Nephron (organoid): ENCODE results near the gene FOXQ1.
A peak's percentile ranks its signal among the peaks of the same experiment; 100 is the strongest.

Experiments used
- H3K27ac Mint-ChIP-seq, 3 experiments: 2 replicates each; pipeline ENCODE4 v1.8.0; 2020; ENCODE audit warnings: mixed read lengths in 3 of 3, mild to moderate bottlenecking in 2 of 3, moderate library complexity in 1 of 3
- H3K27me3 Mint-ChIP-seq: 2 replicates; pipeline ENCODE4 v1.8.0; 2021; ENCODE audit warnings: low read depth, mild to moderate bottlenecking, moderate library complexity, mixed read lengths
- H3K36me3 Mint-ChIP-seq: 2 replicates; pipeline ENCODE4 v1.8.0; 2020; ENCODE audit warnings: low read depth, mixed read lengths
- H3K4me1 Mint-ChIP-seq: 2 replicates; pipeline ENCODE4 v1.8.0; 2020; ENCODE audit warnings: mixed read lengths
- H3K4me3 Mint-ChIP-seq, 3 experiments: 2 replicates each; pipeline ENCODE4 v1.8.0; 2020; ENCODE audit warnings: mild to moderate bottlenecking in 3 of 3, mixed read lengths in 3 of 3, moderate library complexity in 2 of 3
- H3K9me3 Mint-ChIP-seq: 2 replicates; pipeline ENCODE4 v1.8.0; 2020; ENCODE audit warnings: mixed read lengths
- TF ChIP-seq, protein P1 (sequence below), 3 experiments: fragments of 200-600 bp; sonication (generic); IDR thresholded peaks; one replicate each; pipeline ENCODE4 v1.5.0; 2021; ENCODE audit warnings: antibody characterized with exemption in 3 of 3; ENCODE audit not compliant: unreplicated experiment in 3 of 3

FOXQ1 gene

DNA sequence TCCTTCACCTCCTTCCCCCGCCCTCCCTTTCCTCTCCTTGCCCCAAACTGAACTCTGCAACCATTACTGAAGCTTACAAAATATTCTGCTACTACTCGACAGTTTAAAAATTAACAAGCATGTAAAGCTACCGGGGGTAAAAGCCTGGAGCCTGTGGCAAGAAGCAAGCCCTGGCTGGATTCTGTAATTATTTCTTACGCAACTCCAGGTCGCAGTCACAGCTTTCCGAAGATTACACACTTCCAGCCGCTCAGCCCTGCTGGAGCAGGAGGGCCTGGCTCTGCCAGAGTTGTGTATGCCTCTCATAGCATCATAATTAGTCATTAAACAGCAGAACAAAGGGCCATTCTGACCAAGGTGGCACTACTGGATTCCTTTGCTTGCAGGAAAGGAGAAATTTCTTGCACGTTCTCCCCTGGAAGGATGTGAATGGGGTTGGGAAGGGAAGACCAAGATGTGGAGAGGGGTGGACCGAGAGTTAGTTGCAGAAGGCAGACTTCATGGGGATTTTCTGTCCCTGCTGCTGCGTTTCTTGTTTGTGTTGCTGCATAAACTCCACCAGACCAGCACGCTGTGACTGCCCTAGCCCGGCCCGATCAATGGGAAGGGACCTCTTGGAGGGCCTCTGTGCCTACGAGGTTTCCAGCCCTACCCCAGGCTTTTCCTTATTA is 23.6 kb downstream of the FOXQ1 start:
- peaks cover 15% of the 10 kb centered on the region for H3K27me3 Mint-ChIP-seq
- H3K9me3 Mint-ChIP-seq = peaks cover 6% of the 10 kb centered on the region
- peak overlapping the region; percentile 89 to 92 (median 90) for H3K27ac Mint-ChIP-seq
- H3K4me3 Mint-ChIP-seq = no peak overlapping the region
- TF ChIP-seq, protein P1, sequence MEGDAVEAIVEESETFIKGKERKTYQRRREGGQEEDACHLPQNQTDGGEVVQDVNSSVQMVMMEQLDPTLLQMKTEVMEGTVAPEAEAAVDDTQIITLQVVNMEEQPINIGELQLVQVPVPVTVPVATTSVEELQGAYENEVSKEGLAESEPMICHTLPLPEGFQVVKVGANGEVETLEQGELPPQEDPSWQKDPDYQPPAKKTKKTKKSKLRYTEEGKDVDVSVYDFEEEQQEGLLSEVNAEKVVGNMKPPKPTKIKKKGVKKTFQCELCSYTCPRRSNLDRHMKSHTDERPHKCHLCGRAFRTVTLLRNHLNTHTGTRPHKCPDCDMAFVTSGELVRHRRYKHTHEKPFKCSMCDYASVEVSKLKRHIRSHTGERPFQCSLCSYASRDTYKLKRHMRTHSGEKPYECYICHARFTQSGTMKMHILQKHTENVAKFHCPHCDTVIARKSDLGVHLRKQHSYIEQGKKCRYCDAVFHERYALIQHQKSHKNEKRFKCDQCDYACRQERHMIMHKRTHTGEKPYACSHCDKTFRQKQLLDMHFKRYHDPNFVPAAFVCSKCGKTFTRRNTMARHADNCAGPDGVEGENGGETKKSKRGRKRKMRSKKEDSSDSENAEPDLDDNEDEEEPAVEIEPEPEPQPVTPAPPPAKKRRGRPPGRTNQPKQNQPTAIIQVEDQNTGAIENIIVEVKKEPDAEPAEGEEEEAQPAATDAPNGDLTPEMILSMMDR (IDR thresholded peaks at IDR 0.05; ENCODE audit: unreplicated experiment in 3 of 3) = no peak
- peaks cover 5% of the 10 kb centered on the region for H3K4me1 Mint-ChIP-seq
- H3K36me3 Mint-ChIP-seq = no peaks in the 10 kb centered on the region

DNA sequence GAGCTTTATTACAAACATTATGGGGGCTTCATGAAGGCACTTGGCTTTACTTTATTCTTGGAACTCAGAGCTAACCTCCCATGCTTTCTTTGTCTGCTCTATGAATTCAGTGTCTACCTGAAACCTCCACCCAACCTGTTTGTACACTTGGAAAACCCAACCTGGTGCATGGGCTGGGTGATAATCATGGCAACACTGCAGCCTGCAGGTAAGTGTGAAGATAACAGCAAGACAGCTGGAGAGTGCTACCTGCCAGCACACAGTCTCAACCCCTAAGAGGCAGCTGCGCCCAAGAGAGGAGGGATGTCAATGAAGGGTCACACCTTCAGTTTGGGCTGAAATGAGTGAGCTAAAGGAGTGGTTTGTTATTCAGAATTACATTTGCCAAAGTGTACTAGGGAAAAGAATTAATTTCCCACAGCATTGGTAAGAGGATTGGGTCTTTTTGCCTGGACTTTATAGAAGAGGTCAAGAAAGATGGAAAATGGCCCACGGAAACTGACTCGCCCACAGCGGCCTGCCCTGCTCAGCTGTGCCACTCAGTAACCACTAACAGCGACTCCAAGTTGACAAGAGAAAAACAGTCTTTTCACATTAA is 24.4 kb downstream of the FOXQ1 start:
- Mint-ChIP-seq H3K27me3 (peaks cover 15% of the 10 kb centered on the region), H3K36me3 (no peaks in the 10 kb centered on the region), H3K27ac (peak overlapping the region; percentile 89 to 92 (median 90)), H3K9me3 (no peaks in the 10 kb centered on the region), H3K4me1 (peaks cover 5% of the 10 kb centered on the region), H3K4me3 (no peak overlapping the region)
- TF ChIP-seq, protein P1 (IDR thresholded peaks at IDR 0.05; ENCODE audit: unreplicated experiment in 3 of 3) = peak; percentile 22 to 49 (median 48)

- H3K27ac Mint-ChIP-seq = no peak overlapping the region
- H3K4me1 Mint-ChIP-seq = peaks cover 5% of the 10 kb centered on the region
- no peak overlapping the region for H3K4me3 Mint-ChIP-seq
- H3K27me3 Mint-ChIP-seq = peaks cover 20% of the 10 kb centered on the region
- no peaks in the 10 kb centered on the region for H3K9me3 Mint-ChIP-seq
- TF ChIP-seq, protein P1 (IDR thresholded peaks at IDR 0.05; ENCODE audit: unreplicated experiment in 3 of 3) = no peak
- no peaks in the 10 kb centered on the region for H3K36me3 Mint-ChIP-seq
Measured at GRCh38 chr6:1337791-1338190, 25.9 kb downstream of the FOXQ1 start.

DNA sequence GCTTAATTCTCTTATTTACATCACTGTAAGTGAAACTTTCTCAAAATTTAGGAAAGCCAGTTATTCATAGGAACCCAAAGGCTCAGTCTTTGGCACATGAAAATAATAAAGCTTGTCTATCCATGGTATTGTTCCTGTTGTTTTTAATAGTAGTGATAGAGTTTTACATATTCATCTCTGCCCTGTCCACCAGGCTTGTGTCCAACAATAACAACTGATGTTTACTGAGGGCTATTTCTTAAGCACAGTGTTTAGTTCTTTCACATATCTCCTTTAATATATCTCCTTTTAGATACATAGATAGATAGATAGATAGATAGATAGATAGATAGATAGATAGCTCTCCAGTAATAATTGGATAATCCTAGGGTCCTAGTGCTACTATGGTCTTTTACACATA is 34.2 kb downstream of the FOXQ1 start:
- Mint-ChIP-seq H3K4me1 (peaks cover 8% of the 10 kb centered on the region), H3K27ac (no peak overlapping the region), H3K9me3 (peaks cover 20% of the 10 kb centered on the region), H3K4me3 (no peak overlapping the region), H3K27me3 (peaks cover 26% of the 10 kb centered on the region), H3K36me3 (no peaks in the 10 kb centered on the region)
- TF ChIP-seq, protein P1 (IDR thresholded peaks at IDR 0.05; ENCODE audit: unreplicated experiment in 3 of 3) = no peak

DNA sequence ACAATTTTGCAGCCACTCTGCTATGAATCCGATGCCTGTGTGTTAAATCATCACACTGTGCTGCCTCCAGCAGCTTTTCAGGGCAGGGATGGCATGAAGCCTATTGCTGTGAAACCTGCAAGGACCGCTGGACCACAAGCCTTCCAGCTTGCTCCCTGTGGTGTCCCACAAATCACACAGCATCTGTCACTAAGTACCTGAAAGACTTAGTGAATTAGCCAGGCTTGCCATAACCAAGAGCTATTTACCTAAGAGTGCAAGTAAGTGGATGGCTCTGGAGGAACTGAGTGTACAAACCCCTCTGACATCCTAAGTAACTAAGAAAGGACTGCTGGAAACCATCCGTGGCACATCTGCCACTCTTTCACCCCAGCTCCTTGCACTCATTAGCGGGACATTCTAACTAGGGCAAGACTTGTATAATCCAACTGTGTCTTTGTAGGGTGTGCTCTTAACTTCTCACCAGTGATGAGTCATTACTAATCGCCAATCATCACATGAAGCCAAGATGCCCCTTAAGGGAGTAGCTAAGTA is 34.7 kb downstream of the FOXQ1 start:
- Mint-ChIP-seq H3K36me3 (peaks cover 1% of the 10 kb centered on the region), H3K27me3 (peaks cover 26% of the 10 kb centered on the region), H3K9me3 (peaks cover 25% of the 10 kb centered on the region), H3K27ac (no peak overlapping the region), H3K4me3 (no peak overlapping the region), H3K4me1 (peaks cover 8% of the 10 kb centered on the region)
- TF ChIP-seq, protein P1 (IDR thresholded peaks at IDR 0.05; ENCODE audit: unreplicated experiment in 3 of 3) = no peak
